IMR-90 (cell line): ENCODE measurements around the gene PIAS1. TPM values are rescaled to one million over a fixed set of nuclear protein-coding genes. Genes with fewer than 3 reads are reported as not detected.

ENCODE experiments used
- ATAC-seq: fragments of 200-7000 bp; cut with Tn5 transposase; 2 replicates; pipeline ENCODE4 v1.9.1; 2020; ENCODE audit warnings: low read depth, mild to moderate bottlenecking, moderate library complexity
- BruUV-seq: library from RNA; stranded (reverse); fragments of 400-500 nt; replicated peaks from 2 replicates; lab custom pipeline; 2021; lab: Mats Ljungman, UMichigan
- CTCF ChIA-PET: fragments of 300-600 bp; formaldehyde crosslinking; extraction: SDS; loops from one replicate; lab custom pipeline; 2021; ENCODE audit warnings: antibody characterized with exemption; lab: Yijun Ruan, JAX
- POLR2A ChIA-PET: fragments of 300-600 bp; sonication (Branson Sonifier 250); formaldehyde crosslinking; loops from one replicate; lab custom pipeline; 2022; ENCODE audit warnings: antibody characterized with exemption; ENCODE audit not compliant: unreplicated experiment; lab: Charles Lee
- DNase-seq: peaks from one replicate; pipeline ENCODE4 v3.0.0; 2013
- H2AFZ ChIP-seq: replicated peaks from 2 replicates; pipeline ENCODE3; 2013; ENCODE audit warnings: low read length, mild to moderate bottlenecking; ENCODE audit not compliant: poor library complexity
- H2AK5ac ChIP-seq: 2 replicates; pipeline ENCODE4 v1.6.1; 2013; ENCODE audit warnings: low read depth, low read length, inconsistent platforms
- H2AK9ac ChIP-seq: replicated peaks from 2 replicates; pipeline ENCODE3; 2013; ENCODE audit warnings: mild to moderate bottlenecking, low read depth, low read length, moderate library complexity; ENCODE audit not compliant: poor library complexity
- H2BK120ac ChIP-seq: 2 replicates; pipeline ENCODE4 v1.6.1; 2013; ENCODE audit warnings: low read depth, low read length, inconsistent platforms
- H2BK15ac ChIP-seq: 3 replicates; pipeline ENCODE4 v1.6.1; 2013; ENCODE audit warnings: low read depth, low read length, inconsistent platforms
- H2BK20ac ChIP-seq: 2 replicates; pipeline ENCODE4 v1.6.1; 2013; ENCODE audit warnings: low read depth, mild to moderate bottlenecking, inconsistent platforms, low read length, moderate library complexity
- H2BK5ac ChIP-seq: 2 replicates; pipeline ENCODE4 v1.6.1; 2013; ENCODE audit warnings: mild to moderate bottlenecking, low read depth, low read length, inconsistent platforms; ENCODE audit not compliant: poor library complexity, severe bottlenecking
- H3K14ac ChIP-seq: replicated peaks from 2 replicates; pipeline ENCODE4 v1.6.1; 2013; ENCODE audit warnings: low read depth, low read length, inconsistent platforms
- H3K18ac ChIP-seq: 2 replicates; pipeline ENCODE4 v1.6.1; 2013; ENCODE audit warnings: low read depth, low read length, control low read depth
- H3K23ac ChIP-seq: 2 replicates; pipeline ENCODE4 v1.6.1; 2013; ENCODE audit warnings: low read depth, low read length, inconsistent platforms
- H3K27ac ChIP-seq: 2 replicates; pipeline ENCODE4 v1.5.1; 2013; ENCODE audit warnings: mild to moderate bottlenecking, control low read depth, low read length; ENCODE audit not compliant: insufficient read depth
- H3K27me3 ChIP-seq: 2 replicates; pipeline ENCODE4 v1.6.1; 2013; ENCODE audit warnings: low read length; ENCODE audit not compliant: control insufficient read depth, insufficient read depth
- H3K36me3 ChIP-seq: 2 replicates; pipeline ENCODE4 v1.6.1; 2013; ENCODE audit warnings: low read length, mixed read lengths; ENCODE audit not compliant: control insufficient read depth, insufficient read depth
- H3K4ac ChIP-seq: 2 replicates; pipeline ENCODE4 v1.6.1; 2013; ENCODE audit warnings: low read depth, low read length, inconsistent platforms
- H3K4me1 ChIP-seq: 2 replicates; pipeline ENCODE4 v1.6.1; 2013; ENCODE audit warnings: low read length, mixed read lengths; ENCODE audit not compliant: control insufficient read depth, insufficient read depth
- H3K4me2 ChIP-seq: 2 replicates; pipeline ENCODE4 v1.6.1; 2013; ENCODE audit warnings: low read depth, mild to moderate bottlenecking, control low read depth, low read length, moderate library complexity
- H3K4me3 ChIP-seq: 2 replicates; pipeline ENCODE4 v1.5.1; 2013; ENCODE audit warnings: low read depth, mild to moderate bottlenecking, control low read depth, low read length, moderate library complexity; ENCODE audit not compliant: insufficient read depth
- H3K56ac ChIP-seq: 2 replicates; pipeline ENCODE4 v1.6.1; 2013; ENCODE audit warnings: low read length, inconsistent platforms; ENCODE audit not compliant: insufficient read depth; ENCODE audit errors: extremely low read depth
- H3K79me1 ChIP-seq, 2 experiments: 2 replicates each; pipeline ENCODE4 v1.6.1; 2013; ENCODE audit warnings: low read length in 2 of 2, inconsistent platforms in 1 of 2, low read depth in 1 of 2
- H3K9ac ChIP-seq: 2 replicates; pipeline ENCODE4 v1.6.1; 2013; ENCODE audit warnings: low read depth, low read length, control low read depth
- H3K9me1 ChIP-seq: 2 replicates; pipeline ENCODE4 v1.6.1; 2013; ENCODE audit warnings: low read length, inconsistent platforms; ENCODE audit not compliant: insufficient read depth
- H3K9me3 ChIP-seq: 2 replicates; pipeline ENCODE4 v1.6.1; 2013; ENCODE audit warnings: low read length; ENCODE audit not compliant: control insufficient read depth, insufficient read depth
- H4K20me1 ChIP-seq: 2 replicates; pipeline ENCODE4 v1.6.1; 2013; ENCODE audit warnings: low read length, inconsistent platforms; ENCODE audit not compliant: insufficient read depth
- H4K5ac ChIP-seq: 2 replicates; pipeline ENCODE4 v1.6.1; 2013; ENCODE audit warnings: mild to moderate bottlenecking, low read depth, low read length, control low read depth
- H4K8ac ChIP-seq, 2 experiments: 2 replicates each; pipeline ENCODE4 v1.6.1; 2013; ENCODE audit warnings: low read depth in 2 of 2, low read length in 2 of 2, control low read depth in 1 of 2, inconsistent platforms in 1 of 2
- H4K91ac ChIP-seq: 2 replicates; pipeline ENCODE4 v1.6.1; 2013; ENCODE audit warnings: low read depth, low read length, inconsistent platforms; ENCODE audit not compliant: insufficient read depth
- BHLHE40 ChIP-seq: fragments of 150-350 bp; IDR thresholded peaks from 2 replicates; pipeline ENCODE4 v1.6.1; 2016; ENCODE audit warnings: mild to moderate bottlenecking, low read depth, low read length
- CHD1 ChIP-seq: IDR thresholded peaks from 2 replicates; pipeline ENCODE4 v1.6.1; 2012; ENCODE audit warnings: low read depth, low read length, improper control_type of control experiment
- CTCF ChIP-seq: conservative IDR thresholded peaks from 2 replicates; pipeline ENCODE4 v1.5.1; 2012; ENCODE audit warnings: mild to moderate bottlenecking, low read depth, low read length, improper control_type of control experiment
- ELK1 ChIP-seq: fragments of 150-350 bp; IDR thresholded peaks from 2 replicates; pipeline ENCODE4 v1.6.1; 2016; ENCODE audit warnings: low read depth, mild to moderate bottlenecking, low read length, moderate library complexity, borderline replicate concordance
- FOS ChIP-seq: fragments of 150-350 bp; IDR thresholded peaks from 2 replicates; pipeline ENCODE4 v1.6.1; 2016; ENCODE audit warnings: low read depth, low read length
- MAFK ChIP-seq: IDR thresholded peaks from 2 replicates; pipeline ENCODE4 v1.6.1; 2012; ENCODE audit warnings: low read depth, low read length, improper control_type of control experiment
- MAZ ChIP-seq: IDR thresholded peaks from 2 replicates; pipeline ENCODE4 v1.6.1; 2012; ENCODE audit warnings: low read depth, mild to moderate bottlenecking, low read length, improper control_type of control experiment, moderate library complexity, borderline replicate concordance
- MXI1 ChIP-seq: IDR thresholded peaks from 2 replicates; pipeline ENCODE4 v1.6.1; 2012; ENCODE audit warnings: low read depth, mild to moderate bottlenecking, low read length, moderate library complexity, borderline replicate concordance
- NFE2L2 ChIP-seq: fragments of 150-350 bp; IDR thresholded peaks from 2 replicates; pipeline ENCODE4 v1.6.1; 2016; ENCODE audit warnings: low read depth, mild to moderate bottlenecking, low read length
- RAD21 ChIP-seq: IDR thresholded peaks from 2 replicates; pipeline ENCODE4 v1.6.1; 2012; ENCODE audit warnings: low read length, improper control_type of control experiment
- RFX5 ChIP-seq: IDR thresholded peaks from 2 replicates; pipeline ENCODE4 v1.8.0; 2012; ENCODE audit warnings: low read depth, mild to moderate bottlenecking, low read length, moderate library complexity
- SMC3 ChIP-seq: fragments of 150-350 bp; IDR thresholded peaks from 2 replicates; pipeline ENCODE4 v1.6.1; 2016; ENCODE audit warnings: low read depth, mild to moderate bottlenecking, antibody characterized with exemption, low read length, moderate library complexity
- USF2 ChIP-seq: fragments of 150-350 bp; IDR thresholded peaks from 2 replicates; pipeline ENCODE4 v1.6.1; 2017; ENCODE audit warnings: mild to moderate bottlenecking, antibody characterized with exemption, low read length, low read depth
- WGBS, 2 experiments: methylation state at CpG; one replicate each; pipeline versions ENCODE4 v1.1.5 to v1.1.7; 2013; ENCODE audit warnings: missing lambda C conversion rate in 2 of 2; ENCODE audit not compliant: insufficient read length in 1 of 2; ENCODE audit errors: extremely low coverage in 2 of 2; 5-methylcytosine and 5-hydroxymethylcytosine counted together
- dilution Hi-C: fragments of 300-500 bp; cut with HindIII; formaldehyde crosslinking; loops from one replicate; pipeline ENCODE4 v1.14.3; 2018; ENCODE audit warnings: low sequenced_read_pairs; ENCODE audit not compliant: unreplicated experiment
- in situ Hi-C: fragments of 300-500 bp; cut with MboI; formaldehyde crosslinking; loops from 3 replicates; pipeline ENCODE4 v1.14.3; 2019; ENCODE audit warnings: low sequenced_read_pairs, inconsistent platforms, mixed read lengths
- intact Hi-C: fragments of 100-400 bp; cut with micrococcal nuclease; formaldehyde crosslinking; loops from 2 replicates; pipeline ENCODE4 v1.10.0; 2022
- polyA plus RNA-seq, 3 experiments: library from polyadenylated mRNA; depleted of rRNA; stranded (reverse); fragments of >200 nt; gene quantifications; 2 replicates each; pipeline ENCODE4 v1.2.3, GENCODE V29; 2012; ENCODE audit warnings: low replicate concordance in 1 of 3
- total RNA-seq: library from RNA; depleted of rRNA; stranded (reverse); fragments of >200 nt; gene quantifications from 2 replicates; pipeline ENCODE4 v1.2.3, GENCODE V29; 2012

PIAS1 gene
- total and polyA plus RNA-seq, 2 of the 4 experiments (the other 2 are of a cell fraction) = 20.0 to 63.6 TPM

GRCh38 chr15:68204361-68204760 is 150.2 kb downstream of the PIAS1 start:
- H3K14ac ChIP-seq = no peak overlapping the region
- in situ Hi-C loops (no loop called here), dilution Hi-C loops (no loop called here), intact Hi-C loops (no loop called here)
- H3K9me1 ChIP-seq = no peaks in the 10 kb centered on the region; the same call in 1 of the 2 replicates
- BruUV-seq = no TSS peak
- H2AK5ac ChIP-seq = no peak overlapping the region
- ATAC-seq (no peak), DNase-seq (no peak)
- no peak overlapping the region for H4K8ac ChIP-seq
- H2BK15ac ChIP-seq = no peak overlapping the region
- no peak overlapping the region for H3K27ac ChIP-seq
- H4K91ac ChIP-seq = no peak overlapping the region
- no peak overlapping the region for H3K56ac ChIP-seq
- H3K23ac ChIP-seq = no peak overlapping the region
- H3K4me3 ChIP-seq = no peak overlapping the region
- H3K4me1 ChIP-seq = peaks cover 3% of the 10 kb centered on the region; the same call in 1 of the 2 replicates
- CTCF ChIA-PET = no interaction called here
- no peaks in the 10 kb centered on the region for H3K9me3 ChIP-seq
- TF ChIP-seq MAZ = no peak
- no peak for TF ChIP-seq MXI1
- TF ChIP-seq CHD1 = no peak
- no peak for TF ChIP-seq USF2
- TF ChIP-seq BHLHE40 = no peak
- TF ChIP-seq RFX5 = no peak
- TF ChIP-seq ELK1 = no peak
- no peak for TF ChIP-seq NFE2L2
- TF ChIP-seq RAD21 = no peak
- TF ChIP-seq CTCF = no peak
- TF ChIP-seq MAFK = no peak
- TF ChIP-seq SMC3 = no peak
- TF ChIP-seq FOS = no peak
- no peak overlapping the region for H2BK120ac ChIP-seq
- no peak overlapping the region for H3K4me2 ChIP-seq
- H3K79me1 ChIP-seq = peaks cover 4 to 12% of the 10 kb centered on the region in 2 experiments; a peak in 2 of 4 replicates
- H2AK9ac ChIP-seq = no peak overlapping the region
- no peak overlapping the region for H2BK5ac ChIP-seq
- no peak overlapping the region for H4K5ac ChIP-seq
- no peaks in the 10 kb centered on the region for H3K27me3 ChIP-seq
- no peak overlapping the region for H3K18ac ChIP-seq
- no peak overlapping the region for H3K4ac ChIP-seq
- H2BK20ac ChIP-seq = no peak overlapping the region
- 87% methylated on average over 7 of the region's 7 CpGs; no CpG with 5 or more reads in 1 of the 2 experiments for WGBS, 2 experiments
- POLR2A ChIA-PET = no interaction called here
- H3K9ac ChIP-seq = no peak overlapping the region
- no peaks in the 10 kb centered on the region for H4K20me1 ChIP-seq
- H2AFZ ChIP-seq = no peak overlapping the region
- 0 out of 2 replicates have a peak, but pooled peaks cover 2% of the 10 kb centered on the region for H3K36me3 ChIP-seq
